MM.1S (cell line): ENCODE data around the gene CERS6.
A peak's percentile ranks its signal among the peaks of the same experiment; 100 is the strongest.
"Not testable (repeated sequence)": the region's sequence is repeated elsewhere in the genome, so short reads cannot be mapped to it uniquely, and the experiment has no call there.

Experiments
- DNase-seq: peaks from one replicate; pipeline ENCODE4 v3.0.0-alpha.2; 2015
- H2AFZ ChIP-seq: fragments of 300-600 bp; sonication (generic); 2 replicates; pipeline ENCODE4 v1.6.0; 2016; ENCODE audit warnings: antibody characterized with exemption, low read length
- H3F3A ChIP-seq: fragments of 300-600 bp; sonication (generic); 2 replicates; pipeline ENCODE4 v1.6.1; 2016; ENCODE audit warnings: mild to moderate bottlenecking, antibody characterized with exemption, low read length, moderate library complexity, mixed read lengths; ENCODE audit not compliant: insufficient read depth
- H3K27ac ChIP-seq: fragments of 300-600 bp; sonication (generic); 2 replicates; pipeline ENCODE4 v1.5.1; 2016; ENCODE audit warnings: mild to moderate bottlenecking, low read length
- H3K27me3 ChIP-seq: fragments of 300-600 bp; sonication (generic); replicated peaks from 2 replicates; pipeline ENCODE4 v1.6.0; 2016; ENCODE audit warnings: low read length; ENCODE audit not compliant: insufficient read depth
- H3K36me3 ChIP-seq: fragments of 300-600 bp; sonication (generic); replicated peaks from 2 replicates; pipeline ENCODE4 v1.6.1; 2016; ENCODE audit warnings: mild to moderate bottlenecking, low read length, mixed read lengths; ENCODE audit not compliant: insufficient read depth
- H3K4me1 ChIP-seq: fragments of 300-600 bp; sonication (generic); 2 replicates; pipeline ENCODE4 v1.6.1; 2016; ENCODE audit warnings: low read length, mixed read lengths
- H3K4me2 ChIP-seq: fragments of 300-600 bp; sonication (generic); 2 replicates; pipeline ENCODE4 v1.6.0; 2016; ENCODE audit warnings: low read depth, low read length
- H3K4me3 ChIP-seq: fragments of 300-600 bp; sonication (generic); 2 replicates; pipeline ENCODE4 v1.5.1; 2016; ENCODE audit warnings: low read length, mixed read lengths
- H3K79me2 ChIP-seq: fragments of 300-600 bp; sonication (generic); 2 replicates; pipeline ENCODE4 v1.6.1; 2016; ENCODE audit warnings: mixed run types, low read length, mixed read lengths
- H3K9ac ChIP-seq: fragments of 300-600 bp; sonication (generic); 2 replicates; pipeline ENCODE4 v1.6.1; 2016; ENCODE audit warnings: low read length, mixed read lengths
- H3K9me2 ChIP-seq: fragments of 300-600 bp; sonication (generic); replicated peaks from 2 replicates; pipeline ENCODE4 v1.6.1; 2016; ENCODE audit warnings: mild to moderate bottlenecking, low read length, mixed read lengths; ENCODE audit not compliant: insufficient read depth
- H3K9me3 ChIP-seq: fragments of 300-600 bp; sonication (generic); replicated peaks from 2 replicates; pipeline ENCODE4 v1.6.1; 2016; ENCODE audit warnings: mild to moderate bottlenecking, low read length, mixed read lengths; ENCODE audit not compliant: insufficient read depth
- H4K20me1 ChIP-seq: fragments of 300-600 bp; sonication (generic); 2 replicates; pipeline ENCODE4 v1.6.1; 2016; ENCODE audit warnings: mild to moderate bottlenecking, low read length, moderate library complexity, mixed read lengths; ENCODE audit not compliant: insufficient read depth
- EZH2 ChIP-seq: fragments of 300-600 bp; sonication (generic); optimal IDR thresholded peaks from 2 replicates; pipeline ENCODE3; 2017; ENCODE audit warnings: low read depth, mild to moderate bottlenecking, antibody characterized with exemption, low read length, mixed read lengths
- EZH2phosphoT487 ChIP-seq: fragments of 300-600 bp; sonication (generic); IDR thresholded peaks from 2 replicates; pipeline ENCODE4 v1.6.1; 2018; ENCODE audit warnings: antibody characterized with exemption, low read length
- TF ChIP-seq, protein P1 (sequence below): fragments of 300-600 bp; sonication (generic); IDR thresholded peaks from 2 replicates; pipeline ENCODE4 v1.5.1; 2016; ENCODE audit warnings: antibody characterized with exemption, low read length, mixed read lengths

The CERS6 gene

DNA sequence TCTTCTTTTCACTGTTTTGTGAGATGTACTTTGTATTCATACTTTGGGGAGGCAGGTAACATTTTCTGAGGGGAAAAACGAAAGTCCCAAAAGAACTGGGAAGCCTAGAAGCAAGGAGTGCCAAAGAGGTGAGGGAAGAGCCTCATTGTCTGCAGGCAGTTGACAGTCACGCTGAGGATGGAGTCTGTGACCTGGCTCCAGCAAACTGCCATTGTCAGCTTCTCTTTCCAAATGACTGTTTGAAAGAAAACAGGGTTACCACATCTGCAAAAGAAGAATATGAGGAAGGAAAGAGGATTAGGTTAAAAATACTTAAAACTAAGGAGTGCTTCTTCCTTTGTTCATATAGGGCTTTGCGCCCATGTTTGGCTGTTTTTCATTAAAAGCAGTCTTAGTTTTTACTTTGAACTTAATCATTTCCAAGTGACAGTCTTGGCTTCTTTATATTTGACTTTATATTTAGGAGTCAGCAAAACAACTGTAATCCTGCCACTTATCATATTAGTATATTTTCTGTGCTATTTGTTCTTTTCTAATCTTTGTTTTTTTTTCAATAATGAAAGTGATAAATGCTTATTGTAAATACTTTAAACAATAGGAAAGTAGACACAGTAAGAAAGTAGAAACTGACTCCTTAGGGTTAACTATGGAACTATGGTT is 35.0 kb downstream of the CERS6 start:
- peak; percentile 36 for DNase-seq
- TF ChIP-seq EZH2 (no peak), EZH2phosphoT487 (no peak)
- TF ChIP-seq, protein P1, sequence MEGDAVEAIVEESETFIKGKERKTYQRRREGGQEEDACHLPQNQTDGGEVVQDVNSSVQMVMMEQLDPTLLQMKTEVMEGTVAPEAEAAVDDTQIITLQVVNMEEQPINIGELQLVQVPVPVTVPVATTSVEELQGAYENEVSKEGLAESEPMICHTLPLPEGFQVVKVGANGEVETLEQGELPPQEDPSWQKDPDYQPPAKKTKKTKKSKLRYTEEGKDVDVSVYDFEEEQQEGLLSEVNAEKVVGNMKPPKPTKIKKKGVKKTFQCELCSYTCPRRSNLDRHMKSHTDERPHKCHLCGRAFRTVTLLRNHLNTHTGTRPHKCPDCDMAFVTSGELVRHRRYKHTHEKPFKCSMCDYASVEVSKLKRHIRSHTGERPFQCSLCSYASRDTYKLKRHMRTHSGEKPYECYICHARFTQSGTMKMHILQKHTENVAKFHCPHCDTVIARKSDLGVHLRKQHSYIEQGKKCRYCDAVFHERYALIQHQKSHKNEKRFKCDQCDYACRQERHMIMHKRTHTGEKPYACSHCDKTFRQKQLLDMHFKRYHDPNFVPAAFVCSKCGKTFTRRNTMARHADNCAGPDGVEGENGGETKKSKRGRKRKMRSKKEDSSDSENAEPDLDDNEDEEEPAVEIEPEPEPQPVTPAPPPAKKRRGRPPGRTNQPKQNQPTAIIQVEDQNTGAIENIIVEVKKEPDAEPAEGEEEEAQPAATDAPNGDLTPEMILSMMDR = no peak
- Histone ChIP-seq H2AFZ (peak overlapping the region; percentile 44), H4K20me1 (no peaks in the 10 kb centered on the region), H3K9me2 (no peaks in the 10 kb centered on the region), H3K9ac (peak overlapping the region; percentile 71), H3K27me3 (no peaks in the 10 kb centered on the region), H3K27ac (peak overlapping the region; percentile 89), H3K4me1 (peaks cover 30% of the 10 kb centered on the region), H3K9me3 (no peaks in the 10 kb centered on the region), H3K4me3 (peak overlapping the region; percentile 72), H3F3A (peaks cover 37% of the 10 kb centered on the region), H3K4me2 (peak overlapping the region; percentile 75), H3K36me3 (no peaks in the 10 kb centered on the region), H3K79me2 (peaks cover 78% of the 10 kb centered on the region)

DNA sequence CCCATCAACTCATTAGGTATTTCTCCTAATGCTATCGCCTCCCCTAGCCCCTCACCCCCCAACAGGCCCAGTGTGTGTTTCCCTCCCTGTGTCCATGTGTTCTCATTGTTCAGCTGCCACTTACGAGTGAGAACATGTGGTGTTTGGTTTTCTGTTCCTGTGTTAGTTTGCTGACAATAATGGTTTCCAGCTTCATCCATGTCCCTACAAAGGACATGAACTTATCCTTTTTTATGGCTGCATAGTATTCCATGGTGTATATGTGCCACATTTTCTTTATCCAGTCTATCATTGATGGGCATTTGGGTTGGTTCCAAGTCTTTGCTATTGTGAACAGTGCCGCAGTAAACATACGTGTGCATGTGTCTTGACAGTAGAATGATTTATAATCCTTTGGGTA is 35.7 kb downstream of the CERS6 start:
- not testable (repeated sequence) for H3K27me3 ChIP-seq, H3K4me3 ChIP-seq, H3K36me3 ChIP-seq, H4K20me1 ChIP-seq, H3K9me2 ChIP-seq, H2AFZ ChIP-seq, H3K9me3 ChIP-seq, DNase-seq
- Histone ChIP-seq H3K4me1 (peaks cover 37% of the 10 kb centered on the region), H3K79me2 (peaks cover 78% of the 10 kb centered on the region), H3K4me2 (peak overlapping the region; percentile 75), H3F3A (peaks cover 38% of the 10 kb centered on the region), H3K27ac (peak overlapping the region; percentile 89; the same call in 1 of the 2 replicates), H3K9ac (peak overlapping the region; percentile 71; the same call in 1 of the 2 replicates)

DNA sequence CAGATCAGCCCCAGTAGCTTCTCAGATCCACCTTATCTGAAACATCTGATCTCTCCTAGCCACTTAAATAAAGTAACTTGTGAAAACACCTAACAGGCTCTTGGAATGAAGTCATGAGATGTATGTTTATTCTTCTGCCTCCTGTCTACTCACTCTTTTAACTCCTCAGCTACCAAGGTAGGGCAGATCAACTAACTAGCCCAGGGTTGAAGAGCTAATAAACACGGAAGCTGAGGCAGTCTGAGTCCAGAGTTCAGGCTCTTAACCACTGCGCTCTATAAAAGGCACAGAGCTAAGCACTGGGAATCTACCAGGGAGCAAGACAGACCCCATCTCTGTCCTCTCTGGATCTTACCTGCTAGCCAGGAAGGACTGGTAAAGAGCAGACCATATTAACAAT is 37.1 kb downstream of the CERS6 start:
- H3K36me3 ChIP-seq, H3K27me3 ChIP-seq, DNase-seq, H3K9me3 ChIP-seq, H3K27ac ChIP-seq, H3K4me3 ChIP-seq, H2AFZ ChIP-seq, H4K20me1 ChIP-seq, H3K9me2 ChIP-seq, H3K4me2 ChIP-seq, H3K9ac ChIP-seq: not testable (repeated sequence)
- Histone ChIP-seq H3K79me2 (peaks cover 78% of the 10 kb centered on the region), H3F3A (peaks cover 38% of the 10 kb centered on the region), H3K4me1 (peaks cover 41% of the 10 kb centered on the region)

DNA sequence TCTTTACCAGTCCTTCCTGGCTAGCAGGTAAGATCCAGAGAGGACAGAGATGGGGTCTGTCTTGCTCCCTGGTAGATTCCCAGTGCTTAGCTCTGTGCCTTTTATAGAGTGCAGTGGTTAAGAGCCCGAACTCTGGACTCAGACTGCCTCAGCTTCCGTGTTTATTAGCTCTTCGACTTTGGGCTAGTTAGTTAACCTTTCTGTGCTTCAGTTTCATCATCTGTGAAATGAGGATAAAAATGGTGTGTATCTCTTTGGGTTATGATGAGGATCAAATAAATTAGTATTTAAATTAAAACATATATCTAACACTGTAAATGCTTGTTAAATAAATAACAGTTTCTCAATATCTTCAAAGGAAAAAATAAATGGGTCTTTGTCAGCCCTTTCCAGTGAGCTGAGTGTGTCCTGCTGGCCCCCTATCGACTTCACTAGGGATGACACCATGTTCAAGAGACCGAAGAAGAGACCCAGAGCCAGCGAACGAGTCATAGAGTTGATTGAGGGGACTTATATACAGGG is 38.2 kb downstream of the CERS6 start:
- no peak overlapping the region for H3K4me3 ChIP-seq
- no peak for TF ChIP-seq EZH2
- TF ChIP-seq, protein P1 = peak; percentile 23
- no peaks in the 10 kb centered on the region for H3K9me2 ChIP-seq
- H3K27ac ChIP-seq = no peak overlapping the region
- no peak overlapping the region for H3K4me2 ChIP-seq
- DNase-seq = no peak
- peaks cover 78% of the 10 kb centered on the region for H3K79me2 ChIP-seq
- H2AFZ ChIP-seq = no peak overlapping the region
- no peaks in the 10 kb centered on the region for H3K36me3 ChIP-seq
- H3K9ac ChIP-seq = no peak overlapping the region
- peaks cover 38% of the 10 kb centered on the region for H3F3A ChIP-seq
- H4K20me1 ChIP-seq = no peaks in the 10 kb centered on the region
- peaks cover 36% of the 10 kb centered on the region for H3K4me1 ChIP-seq
- no peaks in the 10 kb centered on the region for H3K9me3 ChIP-seq
- H3K27me3 ChIP-seq = no peaks in the 10 kb centered on the region
